ENCODE results near the gene NOX3. TPM values are rescaled to one million over a fixed set of nuclear protein-coding genes. Genes with fewer than 3 reads are reported as not detected.

NOX3 gene
- polyA plus RNA-seq, 3 donors, result 1.5 to 2.1 (median 1.9) TPM

Other genes with a start within 250 kb of the NOX3 start
- under 1 TPM; 0.51 to 0.75 (median 0.74) TPM for gene CLDN20, start 191.8 kb downstream of the NOX3 start, polyA plus RNA-seq (ENCODE audit: insufficient read length in 3 of 3)
- 10 to 100 TPM; 16.0 to 18.8 (median 17.0) TPM for gene TFB1M, start 141.4 kb downstream of the NOX3 start, polyA plus RNA-seq (ENCODE audit: insufficient read length in 3 of 3)

Data from right renal cortex interstitium (tissue), 3 donors.